Activated CD4-positive, alpha-beta T cell treated with anti-CD3 and anti-CD28 coated beads, Interleukin-2, amount 50 U/mL, for 48 hours (primary cell): ENCODE data around the gene ZCCHC17.

ENCODE experiments used
- DNase-seq, 2 experiments: peaks; one replicate each; pipeline ENCODE4 v3.0.0-alpha.2; 2020

The ZCCHC17 gene

GRCh38 chr1:31308036-31308435, 11.2 kb downstream of the ZCCHC17 start:
- DNase-seq: no peak

DNA sequence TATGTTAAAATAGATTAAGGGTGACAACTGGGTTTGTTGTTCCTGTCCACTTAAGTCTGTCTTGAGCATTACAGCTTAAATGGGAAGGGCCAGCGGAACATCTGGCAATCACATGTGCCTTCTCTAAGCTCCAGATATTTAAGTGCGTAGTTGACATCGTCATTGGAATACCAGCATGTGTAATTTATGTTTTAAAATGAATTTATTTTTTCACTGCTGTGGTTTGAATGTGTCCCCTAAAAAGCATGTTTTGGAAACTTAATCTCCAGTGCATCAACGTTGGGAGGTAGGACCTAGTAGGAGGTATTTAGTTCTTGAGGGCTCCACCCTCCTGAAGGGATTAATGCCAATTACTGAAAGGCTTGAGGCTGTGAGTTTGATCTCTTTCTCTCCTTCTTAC, 13.4 kb downstream of the ZCCHC17 start:
- no peak for DNase-seq

- DNase-seq: no peak
These were observed 19.1 kb downstream of the ZCCHC17 start for GRCh38 chr1:31315902-31316301.

DNA sequence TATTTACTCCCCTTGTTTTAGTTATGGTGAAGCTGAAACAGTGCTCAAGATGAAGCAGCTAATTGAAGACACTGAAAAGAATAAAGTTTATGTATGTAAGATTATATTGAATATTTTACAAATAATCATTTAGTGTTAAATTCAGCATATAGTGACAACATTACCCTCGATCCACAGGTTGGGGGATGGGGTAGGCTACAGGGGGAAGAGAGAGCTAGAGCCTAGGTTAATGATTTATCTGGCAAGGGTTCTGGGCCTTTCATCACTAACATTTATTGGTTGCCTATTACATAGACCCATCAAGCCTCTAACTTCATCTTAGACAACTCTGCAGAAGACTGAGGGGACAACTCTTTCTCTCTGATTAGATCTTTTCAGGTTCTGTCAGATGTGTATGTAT, 21.3 kb downstream of the ZCCHC17 start:
- no peak for DNase-seq

DNA sequence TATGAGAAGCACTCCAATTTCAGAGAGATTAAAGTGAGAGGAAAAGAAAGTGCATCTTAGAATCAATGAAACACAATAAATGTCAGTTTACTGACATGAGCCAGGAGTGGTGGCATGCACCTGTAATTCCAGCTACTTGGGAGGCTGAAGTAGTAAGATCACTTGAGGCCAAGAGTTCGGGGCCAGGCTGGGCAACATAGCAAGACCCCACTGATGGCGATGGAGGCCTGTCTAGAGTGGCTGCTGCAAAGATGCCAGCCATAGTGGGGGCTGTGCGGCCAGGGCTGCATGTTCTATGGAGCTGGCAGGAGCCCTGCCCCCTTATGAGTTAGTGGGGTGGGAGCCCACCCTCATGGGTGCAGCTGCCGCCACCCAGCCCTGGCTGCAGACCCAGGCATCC, 27.3 kb downstream of the ZCCHC17 start:
- no peak for DNase-seq

GRCh38 chr1:31324992-31325391, 28.2 kb downstream of the ZCCHC17 start:
- DNase-seq: no peak

- DNase-seq: no peak
These were observed 29.6 kb downstream of the ZCCHC17 start for GRCh38 chr1:31326461-31326860.

GRCh38 chr1:31327381-31327780, 30.5 kb downstream of the ZCCHC17 start:
- DNase-seq: no peak

DNA sequence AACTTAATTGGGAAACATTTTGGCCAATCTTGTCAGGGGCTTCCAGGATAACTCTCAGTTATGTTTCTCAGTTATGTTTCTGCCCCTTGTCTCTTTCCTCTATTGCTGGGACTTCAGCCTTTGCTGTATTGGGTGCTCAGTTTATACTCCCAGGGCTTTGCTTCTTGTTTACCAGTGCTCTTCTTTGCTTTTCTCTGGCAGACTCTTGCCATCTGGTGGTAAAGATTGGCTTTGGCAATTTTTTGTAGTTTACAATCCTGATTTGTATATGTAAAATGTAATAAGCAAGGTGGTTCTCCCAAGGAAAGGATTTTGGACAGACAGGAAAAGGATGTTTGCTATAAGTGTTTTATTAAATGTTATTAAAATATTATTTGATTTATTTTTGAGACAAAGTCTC, 38.2 kb downstream of the ZCCHC17 start:
- DNase-seq: no peak

DNA sequence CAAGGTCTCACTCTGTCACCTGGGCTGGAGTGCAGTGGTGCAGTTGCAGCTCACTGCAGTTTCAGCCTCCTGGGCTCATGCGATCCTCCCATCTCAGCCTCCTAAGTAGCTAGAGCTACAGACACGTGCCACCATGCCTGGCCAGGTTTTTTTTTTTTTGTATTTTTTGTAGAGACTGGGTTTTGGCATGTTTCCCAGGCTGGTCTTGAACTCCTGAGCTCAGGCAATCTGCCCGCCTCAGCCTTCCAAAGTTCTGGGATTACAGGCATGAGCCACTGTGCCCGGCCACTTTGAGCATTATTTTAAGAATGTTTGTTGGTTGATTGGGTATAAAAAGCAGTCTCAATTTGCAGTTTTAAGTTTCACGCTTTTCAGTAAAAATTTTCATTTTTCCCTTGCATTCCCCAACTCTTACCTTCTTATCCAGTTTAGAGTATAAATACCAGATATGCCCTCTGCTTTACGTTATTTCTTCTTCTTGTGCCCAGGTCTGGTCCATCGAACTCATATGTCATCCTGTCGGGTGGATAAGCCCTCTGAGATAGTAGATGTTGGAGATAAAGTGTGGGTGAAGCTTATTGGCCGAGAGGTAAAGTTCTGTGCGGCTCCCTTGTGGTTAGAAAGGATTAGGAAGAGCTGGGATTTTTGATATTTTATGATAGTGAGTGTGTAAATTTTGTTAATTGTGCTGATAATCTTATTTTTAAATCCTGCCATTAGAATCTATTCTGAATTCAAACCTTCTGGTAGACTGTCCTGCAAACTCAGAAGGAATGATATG, 40.0 kb downstream of the ZCCHC17 start:
- no peak for DNase-seq

GRCh38 chr1:31344503-31344902, 47.7 kb downstream of the ZCCHC17 start:
- no peak for DNase-seq

GRCh38 chr1:31345635-31346034, 48.8 kb downstream of the ZCCHC17 start:
- no peak for DNase-seq

- no peak for DNase-seq
These were observed 50.0 kb downstream of the ZCCHC17 start for GRCh38 chr1:31346785-31347184.

DNA sequence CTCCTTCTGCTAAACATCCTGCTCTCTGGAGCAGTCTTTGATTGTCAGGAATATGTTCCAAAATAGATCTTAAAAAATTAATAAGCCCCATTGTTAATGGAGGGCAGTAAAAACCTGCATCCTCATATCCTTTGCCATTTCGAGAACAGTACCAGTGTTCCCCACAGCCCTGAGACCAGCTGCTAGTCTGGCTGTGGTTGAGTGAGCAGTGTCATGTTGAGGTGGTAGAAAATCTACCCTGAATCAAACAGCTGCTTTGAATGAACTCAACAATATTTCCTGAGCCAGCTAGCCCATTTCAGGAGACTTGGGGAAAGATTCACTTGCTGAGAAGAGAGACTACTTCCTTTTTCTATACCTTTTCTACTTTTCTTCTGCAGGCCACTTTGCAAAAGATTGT, 51.6 kb downstream of the ZCCHC17 start:
- DNase-seq: no peak

DNA sequence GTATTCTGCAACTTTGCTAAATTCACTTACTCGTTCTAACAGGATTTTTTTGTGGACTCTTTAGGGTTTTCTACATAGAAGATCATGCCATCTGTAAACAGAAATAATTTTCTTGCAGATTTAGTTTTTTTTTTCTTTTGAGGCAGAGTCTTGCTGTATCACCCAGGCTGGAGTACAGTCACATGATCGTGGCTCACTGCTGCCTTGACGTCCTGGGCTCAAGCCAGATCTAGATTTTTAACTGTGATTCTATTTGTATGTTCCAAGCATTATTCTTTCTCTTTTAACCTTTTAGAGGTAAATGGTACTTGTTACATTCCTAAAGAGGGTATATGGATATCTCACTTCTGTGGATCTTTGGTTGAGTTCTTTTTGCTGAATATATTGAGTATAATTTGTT, 57.5 kb downstream of the ZCCHC17 start:
- no peak for DNase-seq

- DNase-seq: no peak
These were observed 59.6 kb downstream of the ZCCHC17 start for GRCh38 chr1:31356427-31356826.

- no peak for DNase-seq
These were observed 64.8 kb downstream of the ZCCHC17 start for GRCh38 chr1:31361607-31362006.

DNA sequence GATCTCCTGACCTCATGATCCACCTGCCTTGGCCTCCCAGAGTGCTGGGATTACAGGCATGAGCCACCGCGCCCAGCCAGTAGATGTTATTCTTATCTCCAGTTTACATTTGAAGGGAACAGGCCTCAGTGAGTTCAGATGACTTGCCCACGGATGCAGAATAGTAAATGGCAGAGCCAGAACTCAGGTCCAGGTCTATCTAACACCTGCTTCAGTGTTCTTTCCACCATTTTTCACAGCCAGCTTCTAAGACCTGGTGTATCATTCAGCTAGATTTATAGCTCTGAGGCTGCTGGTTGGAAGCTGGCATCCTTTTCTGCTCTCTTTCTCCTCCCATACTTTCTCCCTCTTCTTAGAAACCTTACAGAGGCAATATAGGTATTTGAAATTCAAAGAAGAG, 65.2 kb downstream of the ZCCHC17 start:
- DNase-seq: no peak

GRCh38 chr1:31364561-31365250, 67.9 kb downstream of the ZCCHC17 start:
- DNase-seq: no peak

DNA sequence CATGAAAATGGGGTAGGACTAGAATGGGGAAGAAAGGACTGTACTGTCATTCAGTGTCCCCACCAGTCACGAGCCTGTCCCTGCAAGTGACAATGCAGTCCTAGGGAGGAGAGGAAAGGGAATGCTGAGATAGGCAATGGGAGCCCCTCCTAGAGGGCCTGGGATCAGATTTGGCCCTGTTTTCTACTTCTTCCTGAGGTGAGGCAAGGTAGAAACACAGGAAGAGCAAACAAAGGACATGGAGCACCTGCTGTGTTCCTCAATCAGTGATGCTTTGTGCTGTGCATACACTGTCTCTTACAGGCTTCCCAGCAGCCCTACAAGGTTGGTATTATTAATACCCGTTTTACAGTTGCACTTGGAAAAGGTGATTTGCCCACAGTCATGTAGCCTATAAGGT, 70.0 kb downstream of the ZCCHC17 start:
- DNase-seq: no peak

DNA sequence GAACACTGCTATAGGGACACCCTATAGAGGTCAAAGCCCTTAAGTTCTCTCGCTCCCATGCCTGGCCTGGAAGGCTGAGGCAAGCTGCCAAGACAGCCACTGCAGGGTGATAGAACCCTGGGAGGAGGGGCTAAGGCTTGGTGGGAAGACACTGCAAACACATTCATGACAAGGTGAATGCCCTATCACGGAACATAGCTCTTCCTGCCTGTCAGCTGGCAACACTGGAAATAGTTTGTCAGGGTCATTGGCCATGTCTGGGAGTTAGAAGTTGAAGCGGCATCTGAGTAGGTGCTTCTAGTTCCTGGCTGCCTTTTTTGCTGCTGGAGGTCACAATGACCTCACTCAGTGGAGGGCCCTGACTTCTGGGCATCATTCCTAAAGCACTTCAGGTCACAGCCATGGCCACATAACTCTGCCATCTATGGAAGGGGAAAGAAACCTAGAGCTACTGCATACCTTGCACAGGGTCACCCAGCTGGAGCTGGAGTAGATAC, 71.8 kb downstream of the ZCCHC17 start:
- DNase-seq: no peak

- no peak for DNase-seq
These were observed 73.2 kb downstream of the ZCCHC17 start for GRCh38 chr1:31370021-31370420.

- DNase-seq: no peak
These were observed 73.7 kb downstream of the ZCCHC17 start for GRCh38 chr1:31370565-31370964.
